ENCODE data around the gene UGT1A8.

UGT1A8 gene

GRCh38 chr2:233822101-233822771, 204.8 kb downstream of the UGT1A8 start:
- DNase-seq: no peak

Data from NCI-H510A (cell line).